Calu3 (cell line): ENCODE results near the gene BCL2L12. TPM values are rescaled to one million over a fixed set of nuclear protein-coding genes. Genes with fewer than 3 reads are reported as not detected.
A peak's percentile ranks its signal among the peaks of the same experiment; 100 is the strongest.

Experiments
- BruUV-seq: library from RNA; stranded (reverse); fragments of 400-500 nt; replicated peaks from 2 replicates; lab custom pipeline; 2021; lab: Mats Ljungman, UMichigan
- CTCF ChIA-PET: fragments of 300-600 bp; sonication (Branson Sonifier 250); formaldehyde crosslinking; loops from one replicate; lab custom pipeline; 2022; ENCODE audit warnings: antibody characterized with exemption; lab: Charles Lee
- DNase-seq: peaks from one replicate; pipeline ENCODE4 v3.0.0; 2022
- H3K27ac Mint-ChIP-seq: one replicate; pipeline ENCODE4 v1.8.0; 2022; ENCODE audit warnings: mixed read lengths; ENCODE audit not compliant: unreplicated experiment
- H3K27me3 Mint-ChIP-seq: one replicate; pipeline ENCODE4 v1.8.0; 2022; ENCODE audit warnings: mixed read lengths; ENCODE audit not compliant: unreplicated experiment
- H3K36me3 Mint-ChIP-seq: one replicate; pipeline ENCODE4 v1.8.0; 2022; ENCODE audit warnings: mild to moderate bottlenecking, moderate library complexity, mixed read lengths; ENCODE audit not compliant: insufficient read depth, unreplicated experiment
- H3K4me1 Mint-ChIP-seq: one replicate; pipeline ENCODE4 v1.8.0; 2022; ENCODE audit warnings: mild to moderate bottlenecking, low read depth, mixed read lengths; ENCODE audit not compliant: unreplicated experiment
- H3K4me3 Mint-ChIP-seq: one replicate; pipeline ENCODE4 v1.8.0; 2022; ENCODE audit warnings: mild to moderate bottlenecking, low read depth, moderate library complexity, mixed read lengths; ENCODE audit not compliant: unreplicated experiment
- H3K9me3 Mint-ChIP-seq: one replicate; pipeline ENCODE4 v1.8.0; 2022; ENCODE audit warnings: low read depth, mixed read lengths; ENCODE audit not compliant: unreplicated experiment
- intact Hi-C: fragments of 100-400 bp; cut with micrococcal nuclease; formaldehyde crosslinking; loops from one replicate; pipeline ENCODE4 v1.10.0; 2022; ENCODE audit not compliant: unreplicated experiment
- total RNA-seq: library from RNA; stranded (reverse); gene quantifications from 2 replicates; pipeline ENCODE4 v1.2.3, GENCODE V29; 2022
- TF ChIP-seq, protein P1 (sequence below): fragments of 200-600 bp; IDR thresholded peaks from one replicate; pipeline ENCODE4 v1.8.0; 2022; ENCODE audit warnings: antibody characterized with exemption; ENCODE audit not compliant: unreplicated experiment

BCL2L12 gene
- total RNA-seq, 1 experiment from 2014 or later: 70.8 TPM

DNA sequence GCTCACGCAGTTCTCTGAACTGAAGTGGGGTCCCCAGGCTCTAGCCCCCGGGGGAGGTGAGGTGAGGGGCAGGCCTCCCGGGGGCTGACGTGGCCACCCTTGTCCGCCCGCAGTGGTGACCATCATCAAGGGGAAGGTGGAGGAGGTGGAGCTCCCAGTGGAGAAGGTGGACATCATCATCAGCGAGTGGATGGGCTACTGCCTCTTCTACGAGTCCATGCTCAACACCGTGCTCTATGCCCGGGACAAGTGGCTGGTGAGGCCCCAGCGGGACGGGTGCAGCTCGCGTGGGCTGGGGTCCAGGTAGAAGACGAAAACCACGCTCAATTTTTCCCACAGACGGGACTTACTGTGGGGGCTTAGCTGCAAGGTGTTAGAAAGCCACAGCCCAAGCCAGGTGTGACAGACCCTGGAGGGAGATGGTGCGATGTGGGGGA is 18.1 kb downstream of the BCL2L12 start:
- no TSS peak for BruUV-seq
- H3K4me3 Mint-ChIP-seq: no peak overlapping the region
- CTCF ChIA-PET: interaction anchor here (0.7 kb wide), 1 partner anchor 9 kb away, joined by 3 read pairs; no protein-coding TSS in a partner anchor
- peaks cover 11% of the 10 kb centered on the region for H3K4me1 Mint-ChIP-seq
- DNase-seq: no peak
- no peaks in the 10 kb centered on the region for H3K9me3 Mint-ChIP-seq
- peak overlapping the region; percentile 67 for H3K27ac Mint-ChIP-seq
- H3K36me3 Mint-ChIP-seq: peaks cover 89% of the 10 kb centered on the region
- H3K27me3 Mint-ChIP-seq: no peaks in the 10 kb centered on the region
- TF ChIP-seq, protein P1, sequence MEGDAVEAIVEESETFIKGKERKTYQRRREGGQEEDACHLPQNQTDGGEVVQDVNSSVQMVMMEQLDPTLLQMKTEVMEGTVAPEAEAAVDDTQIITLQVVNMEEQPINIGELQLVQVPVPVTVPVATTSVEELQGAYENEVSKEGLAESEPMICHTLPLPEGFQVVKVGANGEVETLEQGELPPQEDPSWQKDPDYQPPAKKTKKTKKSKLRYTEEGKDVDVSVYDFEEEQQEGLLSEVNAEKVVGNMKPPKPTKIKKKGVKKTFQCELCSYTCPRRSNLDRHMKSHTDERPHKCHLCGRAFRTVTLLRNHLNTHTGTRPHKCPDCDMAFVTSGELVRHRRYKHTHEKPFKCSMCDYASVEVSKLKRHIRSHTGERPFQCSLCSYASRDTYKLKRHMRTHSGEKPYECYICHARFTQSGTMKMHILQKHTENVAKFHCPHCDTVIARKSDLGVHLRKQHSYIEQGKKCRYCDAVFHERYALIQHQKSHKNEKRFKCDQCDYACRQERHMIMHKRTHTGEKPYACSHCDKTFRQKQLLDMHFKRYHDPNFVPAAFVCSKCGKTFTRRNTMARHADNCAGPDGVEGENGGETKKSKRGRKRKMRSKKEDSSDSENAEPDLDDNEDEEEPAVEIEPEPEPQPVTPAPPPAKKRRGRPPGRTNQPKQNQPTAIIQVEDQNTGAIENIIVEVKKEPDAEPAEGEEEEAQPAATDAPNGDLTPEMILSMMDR: no peak
- intact Hi-C loops: loop anchor here (5.0 kb wide), 1 partner anchor 112 kb away; no protein-coding TSS in a partner anchor

DNA sequence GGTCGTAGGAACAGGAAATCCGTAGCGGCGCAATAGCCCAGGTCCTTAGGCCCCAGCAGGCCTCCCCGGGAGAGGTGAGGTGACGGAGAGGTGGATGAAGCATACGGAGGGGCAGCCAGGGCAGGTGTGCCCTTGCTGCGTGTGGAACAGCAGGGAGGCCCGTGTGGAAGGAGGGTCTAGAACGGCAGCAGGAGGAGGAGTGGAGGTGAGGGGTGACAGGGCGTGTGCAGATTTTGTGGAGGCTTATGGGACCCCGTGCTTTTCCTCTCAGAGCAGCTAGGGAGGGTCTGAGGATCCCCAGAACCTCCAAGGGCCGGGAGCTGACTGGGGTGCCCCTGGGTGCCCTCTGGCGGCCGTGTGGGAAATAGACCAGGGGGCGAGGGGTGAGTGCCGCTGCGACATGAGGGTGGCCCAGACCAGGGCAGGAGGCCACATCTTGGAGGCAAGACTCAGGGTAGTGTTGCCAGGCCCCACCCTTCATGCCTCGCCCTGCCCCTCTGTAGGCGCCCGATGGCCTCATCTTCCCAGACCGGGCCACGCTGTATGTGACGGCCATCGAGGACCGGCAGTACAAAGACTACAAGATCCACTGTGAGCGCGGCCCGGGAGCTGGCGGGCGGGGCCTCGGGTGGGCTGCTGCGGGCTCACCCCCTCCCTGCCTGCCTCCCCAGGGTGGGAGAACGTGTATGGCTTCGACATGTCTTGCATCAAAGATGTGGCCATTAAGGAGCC is 18.7 kb downstream of the BCL2L12 start:
- CTCF ChIA-PET: interaction anchor here (0.6 to 0.7 kb wide), 3 partner anchors 9 to 985 kb away, joined by 3 to 4 read pairs (median 3); no protein-coding TSS in a partner anchor
- H3K27me3 Mint-ChIP-seq: no peaks in the 10 kb centered on the region
- intact Hi-C loops: loop anchor here (5.0 kb wide), 1 partner anchor 112 kb away; no protein-coding TSS in a partner anchor
- no peaks in the 10 kb centered on the region for H3K9me3 Mint-ChIP-seq
- peaks cover 92% of the 10 kb centered on the region for H3K36me3 Mint-ChIP-seq
- TF ChIP-seq, protein P1: peak; percentile 93
- BruUV-seq: no TSS peak
- H3K4me1 Mint-ChIP-seq: peaks cover 10% of the 10 kb centered on the region
- peak; percentile 65 for DNase-seq
- H3K4me3 Mint-ChIP-seq: no peak overlapping the region
- peak overlapping the region; percentile 67 for H3K27ac Mint-ChIP-seq

DNA sequence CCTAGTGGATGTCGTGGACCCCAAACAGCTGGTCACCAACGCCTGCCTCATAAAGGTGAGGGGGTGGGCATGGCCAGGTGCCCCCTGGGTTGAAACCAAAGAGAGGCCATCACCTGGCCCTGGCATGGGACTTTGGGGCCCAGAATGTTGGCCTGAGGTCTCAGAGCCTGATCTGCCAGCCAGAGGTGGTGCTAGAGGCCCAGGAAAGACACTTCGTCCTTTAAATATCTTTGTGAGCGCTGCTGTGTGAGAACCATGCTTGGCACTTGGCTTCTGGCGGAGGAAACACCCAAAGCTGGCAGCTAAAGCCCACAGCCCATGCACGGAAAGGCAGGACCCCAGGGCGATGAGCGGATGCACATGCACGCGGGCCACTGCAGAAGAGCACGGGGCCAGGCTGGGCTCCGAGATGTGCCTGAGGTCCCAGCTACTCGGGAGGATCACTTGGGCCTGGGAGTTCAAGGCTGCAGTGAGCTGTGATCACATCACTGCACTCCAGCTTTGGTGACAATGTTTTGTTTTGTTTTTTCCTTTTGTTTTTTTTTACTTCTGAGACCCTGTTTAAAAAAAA is 19.3 kb downstream of the BCL2L12 start:
- no TSS peak for BruUV-seq
- Mint-ChIP-seq H3K4me3 (no peak overlapping the region), H3K36me3 (peaks cover 94% of the 10 kb centered on the region), H3K4me1 (peaks cover 5% of the 10 kb centered on the region), H3K27ac (peak overlapping the region; percentile 26), H3K27me3 (no peaks in the 10 kb centered on the region), H3K9me3 (no peaks in the 10 kb centered on the region)
- CTCF ChIA-PET: interaction anchor here (0.6 to 0.7 kb wide), 2 partner anchors 496 to 985 kb away, joined by 3 to 4 read pairs; no protein-coding TSS in a partner anchor
- intact Hi-C loops: loop anchor here (5.0 kb wide), 1 partner anchor 113 kb away; no protein-coding TSS in a partner anchor
- no peak for DNase-seq
- TF ChIP-seq, protein P1: no peak

DNA sequence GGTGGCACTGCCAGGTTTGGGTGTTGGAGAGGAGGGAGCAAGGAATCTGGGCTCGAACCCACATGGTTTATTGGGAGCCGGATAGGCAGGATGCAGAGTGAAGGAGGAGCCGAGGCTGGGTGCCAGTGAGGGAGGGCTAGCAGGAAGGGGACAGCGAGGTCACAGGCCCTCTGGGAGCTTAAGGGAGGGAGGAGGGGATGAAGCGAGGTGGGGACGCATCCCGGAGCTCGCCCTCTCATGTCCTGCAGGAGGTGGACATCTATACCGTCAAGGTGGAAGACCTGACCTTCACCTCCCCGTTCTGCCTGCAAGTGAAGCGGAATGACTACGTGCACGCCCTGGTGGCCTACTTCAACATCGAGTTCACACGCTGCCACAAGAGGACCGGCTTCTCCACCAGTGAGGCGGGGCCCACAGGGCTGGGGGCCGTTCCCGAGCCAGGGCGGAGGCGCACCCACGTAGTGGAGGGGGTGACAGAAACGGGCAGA is 20.2 kb downstream of the BCL2L12 start:
- DNase-seq: no peak
- H3K27ac Mint-ChIP-seq: peak overlapping the region; percentile 26
- no peaks in the 10 kb centered on the region for H3K27me3 Mint-ChIP-seq
- H3K9me3 Mint-ChIP-seq: no peaks in the 10 kb centered on the region
- TF ChIP-seq, protein P1: no peak
- no peak overlapping the region for H3K4me3 Mint-ChIP-seq
- intact Hi-C loops: no loop called here
- no TSS peak for BruUV-seq
- H3K4me1 Mint-ChIP-seq: no peaks in the 10 kb centered on the region
- H3K36me3 Mint-ChIP-seq: peaks cover 94% of the 10 kb centered on the region
- CTCF ChIA-PET: interaction anchor here (0.5 kb wide), 1 partner anchor 9 kb away, joined by 6 read pairs; no protein-coding TSS in a partner anchor
